NCI-H187 treated with DMSO at 0.1 percent for 48 hours (cell line): ENCODE data around the gene CCDC88A.
"Not testable (repeated sequence)": the region's sequence is repeated elsewhere in the genome, so short reads cannot be mapped to it uniquely, and the experiment has no call there.

Source experiments
- DNase-seq: peaks from one replicate; lab custom pipeline; 2025; lab: John Stamatoyannopoulos, UW

The CCDC88A gene

GRCh38 chr2:55419679-55420438 is at the start of gene CCDC88A:
CCDC88A (minus strand) TSS chr2:55419856; CDS start chr2:55419079, 777 bp downstream.
- DNase-seq, result peak; percentile 91

GRCh38 chr2:55461679-55462078 is 42.0 kb upstream of the CCDC88A start:
- DNase-seq, result no peak

GRCh38 chr2:55460562-55460961 is 40.9 kb upstream of the CCDC88A start:
- DNase-seq, result no peak

GRCh38 chr2:55459714-55460274 is 40.1 kb upstream of the CCDC88A start:
- no peak for DNase-seq

GRCh38 chr2:55459279-55459678 is 39.6 kb upstream of the CCDC88A start:
- no peak for DNase-seq

GRCh38 chr2:55454121-55454520 is 34.5 kb upstream of the CCDC88A start:
- no peak for DNase-seq

GRCh38 chr2:55452879-55453278 is 33.2 kb upstream of the CCDC88A start:
- DNase-seq, result no peak

GRCh38 chr2:55451699-55452098 is 32.0 kb upstream of the CCDC88A start:
- no peak for DNase-seq

- DNase-seq, result not testable (repeated sequence)
Observed at GRCh38 chr2:55450014-55450413, 30.4 kb upstream of the CCDC88A start.

GRCh38 chr2:55442045-55442760 is 22.5 kb upstream of the CCDC88A start:
- DNase-seq, result not testable (repeated sequence)

- no peak for DNase-seq
Observed at GRCh38 chr2:55441280-55441892, 21.7 kb upstream of the CCDC88A start.

- no peak for DNase-seq
Observed at GRCh38 chr2:55439101-55439397, 19.4 kb upstream of the CCDC88A start.

GRCh38 chr2:55438391-55439100 is 18.9 kb upstream of the CCDC88A start:
- no peak for DNase-seq

GRCh38 chr2:55437515-55438390 is 18.1 kb upstream of the CCDC88A start:
- DNase-seq, result no peak

GRCh38 chr2:55431982-55432627 is 12.4 kb upstream of the CCDC88A start:
- no peak for DNase-seq

GRCh38 chr2:55430211-55430975 is 10.7 kb upstream of the CCDC88A start:
- DNase-seq, result no peak

- no peak for DNase-seq
Observed at GRCh38 chr2:55428258-55428657, 8.6 kb upstream of the CCDC88A start.

GRCh38 chr2:55425431-55425831 is 5.8 kb upstream of the CCDC88A start:
- no peak for DNase-seq

- no peak for DNase-seq
Observed at GRCh38 chr2:55422876-55423665, 3.4 kb upstream of the CCDC88A start.
